Measurements from ENCODE around the gene SLC13A4.

SLC13A4 gene

DNA sequence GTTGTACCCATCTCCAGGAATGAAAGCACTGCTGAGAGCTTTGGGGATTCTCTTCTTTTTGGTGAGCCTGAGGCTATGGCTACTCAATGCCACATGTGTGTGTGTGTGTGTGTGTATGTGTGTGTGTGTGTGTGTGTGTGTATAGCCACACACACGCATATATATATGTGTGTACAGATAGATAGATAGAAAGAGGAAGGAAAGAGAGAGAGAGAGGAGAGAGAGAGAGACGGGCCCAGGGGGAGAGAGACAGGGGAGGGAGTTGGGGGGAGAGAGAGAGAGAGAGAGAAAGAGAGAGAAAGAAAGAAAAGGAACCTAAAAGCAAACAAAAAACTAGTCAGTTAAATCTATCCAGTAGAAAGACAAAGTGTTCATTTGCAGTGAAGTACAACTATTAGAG lies 8.3 kb downstream of the SLC13A4 start:
- H3K9me3 ChIP-seq (ENCODE audit: control insufficient read depth in 2 of 2, low read length in 2 of 2) = no peaks in the 10 kb centered on the region

DNA sequence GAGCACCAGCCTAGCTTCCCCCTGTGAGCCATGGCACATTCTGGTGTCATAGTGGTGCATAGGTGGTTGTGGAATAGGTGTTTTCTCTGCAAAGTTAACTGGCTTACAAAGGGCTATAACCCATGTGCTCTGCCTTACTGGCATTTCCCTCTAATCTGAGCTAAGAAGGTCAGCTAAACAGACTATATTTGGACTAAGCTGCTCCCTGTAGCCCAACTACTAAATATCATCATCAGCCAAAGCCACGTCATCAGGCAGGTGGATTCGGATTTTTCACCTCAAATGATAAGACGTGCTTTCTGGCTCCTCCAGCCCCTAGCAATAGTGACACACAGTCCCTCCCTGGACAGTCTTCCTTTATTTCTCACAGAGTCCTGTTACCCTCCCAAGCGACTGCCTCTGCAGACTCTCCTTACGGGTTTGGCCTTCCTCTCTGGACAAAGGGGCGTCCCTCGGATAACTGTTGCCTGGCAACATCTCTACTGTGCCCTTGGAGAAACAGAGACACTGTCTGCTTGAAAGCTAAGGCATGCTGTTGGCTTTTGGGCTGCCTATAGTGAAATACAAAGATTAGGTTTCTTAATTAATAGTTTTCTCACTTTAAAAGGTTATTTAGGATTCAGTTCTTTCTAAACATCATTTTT lies 9.1 kb downstream of the SLC13A4 start:
- H3K4me1 ChIP-seq (ENCODE audit: control insufficient read depth in 2 of 2, insufficient read depth in 2 of 2, low read length in 2 of 2) = no peaks in the 10 kb centered on the region
- H3K27ac ChIP-seq (ENCODE audit: low read depth in 2 of 2, low read length in 2 of 2) = no peak overlapping the region
- no peaks in the 10 kb centered on the region for H3K9me3 ChIP-seq (ENCODE audit: control insufficient read depth in 2 of 2, low read length in 2 of 2)
- H3K36me3 ChIP-seq (ENCODE audit: control insufficient read depth in 2 of 2, insufficient read depth in 2 of 2, low read length in 2 of 2) = no peaks in the 10 kb centered on the region
- no peak overlapping the region for H3K9ac ChIP-seq (ENCODE audit: low read depth in 1 of 2, low read length in 2 of 2)
- no peak overlapping the region for H3K4me3 ChIP-seq (ENCODE audit: low read length in 2 of 2)
- H3K27me3 ChIP-seq (ENCODE audit: control insufficient read depth in 2 of 2, insufficient read depth in 2 of 2, low read length in 2 of 2) = no peaks in the 10 kb centered on the region

More for the DNA sequence above, 8.3 kb downstream of the SLC13A4 start:
- Histone ChIP-seq H3K4me1 (ENCODE audit: control insufficient read depth in 2 of 2, insufficient read depth in 2 of 2, low read length in 2 of 2) (no peaks in the 10 kb centered on the region), H3K9ac (ENCODE audit: low read depth in 1 of 2, low read length in 2 of 2) (no peak overlapping the region), H3K36me3 (ENCODE audit: control insufficient read depth in 2 of 2, insufficient read depth in 2 of 2, low read length in 2 of 2) (no peaks in the 10 kb centered on the region), H3K27me3 (ENCODE audit: control insufficient read depth in 2 of 2, insufficient read depth in 2 of 2, low read length in 2 of 2) (no peaks in the 10 kb centered on the region), H3K27ac (ENCODE audit: low read depth in 2 of 2, low read length in 2 of 2) (no peak overlapping the region), H3K4me3 (ENCODE audit: low read length in 2 of 2) (no peak overlapping the region)

DNA sequence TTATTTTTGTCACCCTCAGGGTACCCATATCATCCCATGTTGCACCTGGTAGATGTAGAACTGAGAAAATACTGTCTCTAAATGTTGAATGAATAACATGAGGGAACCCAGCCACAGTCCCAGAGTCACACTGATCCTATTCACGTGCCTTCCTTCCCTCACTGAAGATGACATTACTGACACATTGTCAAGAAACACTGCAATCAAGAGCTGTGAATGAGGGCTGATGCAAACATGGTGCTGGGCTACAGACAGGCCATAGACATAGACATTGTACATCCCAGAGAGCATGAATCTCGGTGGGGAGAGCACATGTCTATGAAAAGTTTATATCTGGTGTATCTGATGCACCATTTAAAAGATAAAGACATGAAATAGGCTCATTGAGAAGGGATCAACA lies 9.8 kb downstream of the SLC13A4 start:
- Histone ChIP-seq H3K36me3 (ENCODE audit: control insufficient read depth in 2 of 2, insufficient read depth in 2 of 2, low read length in 2 of 2) (no peaks in the 10 kb centered on the region), H3K4me3 (ENCODE audit: low read length in 2 of 2) (no peak overlapping the region), H3K9ac (ENCODE audit: low read depth in 1 of 2, low read length in 2 of 2) (no peak overlapping the region), H3K9me3 (ENCODE audit: control insufficient read depth in 2 of 2, low read length in 2 of 2) (no peaks in the 10 kb centered on the region), H3K27me3 (ENCODE audit: control insufficient read depth in 2 of 2, insufficient read depth in 2 of 2, low read length in 2 of 2) (no peaks in the 10 kb centered on the region), H3K4me1 (ENCODE audit: control insufficient read depth in 2 of 2, insufficient read depth in 2 of 2, low read length in 2 of 2) (no peaks in the 10 kb centered on the region), H3K27ac (ENCODE audit: low read depth in 2 of 2, low read length in 2 of 2) (no peak overlapping the region)

DNA sequence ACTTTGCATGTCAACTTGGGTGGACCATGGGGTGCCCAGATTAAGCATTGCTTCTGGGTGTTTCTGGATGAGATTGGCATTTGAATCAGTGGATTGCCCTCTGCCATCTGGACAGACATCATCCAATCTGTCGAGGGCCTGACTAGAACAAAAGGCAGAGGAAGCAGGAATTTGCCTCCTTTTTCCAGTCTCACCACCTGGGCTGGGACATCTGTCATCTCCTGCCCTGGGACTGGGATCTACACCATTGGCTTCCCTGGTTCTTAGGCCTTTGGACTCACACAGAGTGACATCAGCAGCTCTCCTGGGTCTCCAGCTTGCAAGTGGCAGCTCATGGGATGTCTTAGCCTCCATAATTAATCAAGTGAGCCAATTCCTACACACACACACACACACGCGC lies 10.3 kb downstream of the SLC13A4 start:
- Histone ChIP-seq H3K9ac (ENCODE audit: low read depth in 1 of 2, low read length in 2 of 2) (no peak overlapping the region), H3K27me3 (ENCODE audit: control insufficient read depth in 2 of 2, insufficient read depth in 2 of 2, low read length in 2 of 2) (no peaks in the 10 kb centered on the region), H3K4me3 (ENCODE audit: low read length in 2 of 2) (no peak overlapping the region), H3K4me1 (ENCODE audit: control insufficient read depth in 2 of 2, insufficient read depth in 2 of 2, low read length in 2 of 2) (no peaks in the 10 kb centered on the region), H3K9me3 (ENCODE audit: control insufficient read depth in 2 of 2, low read length in 2 of 2) (no peaks in the 10 kb centered on the region), H3K36me3 (ENCODE audit: control insufficient read depth in 2 of 2, insufficient read depth in 2 of 2, low read length in 2 of 2) (no peaks in the 10 kb centered on the region), H3K27ac (ENCODE audit: low read depth in 2 of 2, low read length in 2 of 2) (no peak overlapping the region)

DNA sequence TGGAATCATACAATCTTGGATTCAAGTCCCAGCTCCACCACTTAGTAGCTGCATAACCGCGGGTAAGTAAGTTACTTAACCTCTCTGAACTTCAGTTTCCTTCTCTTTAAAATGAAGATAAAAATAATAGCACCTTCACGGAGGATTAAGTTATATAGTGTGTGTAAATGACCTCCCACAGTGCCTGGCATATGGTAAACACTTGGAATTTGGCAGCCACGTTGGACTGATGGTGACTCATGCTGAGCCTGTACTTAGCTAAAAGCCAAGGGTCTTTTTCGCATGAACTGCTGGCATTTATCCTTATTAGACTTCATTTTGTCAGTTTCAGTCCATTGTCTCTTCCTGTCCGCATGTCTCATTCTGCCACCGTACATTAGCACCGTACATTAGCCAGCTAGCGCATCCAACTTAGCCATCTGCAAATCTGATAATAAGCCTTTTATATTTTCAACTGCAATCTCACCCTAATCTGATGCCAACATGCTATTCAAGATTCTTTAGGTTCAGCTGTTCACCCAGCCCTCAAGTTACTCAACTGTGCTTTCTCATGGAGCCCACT lies 11.2 kb downstream of the SLC13A4 start:
- Histone ChIP-seq H3K4me1 (ENCODE audit: control insufficient read depth in 2 of 2, insufficient read depth in 2 of 2, low read length in 2 of 2) (no peaks in the 10 kb centered on the region), H3K4me3 (ENCODE audit: low read length in 2 of 2) (no peak overlapping the region), H3K27me3 (ENCODE audit: control insufficient read depth in 2 of 2, insufficient read depth in 2 of 2, low read length in 2 of 2) (no peaks in the 10 kb centered on the region), H3K36me3 (ENCODE audit: control insufficient read depth in 2 of 2, insufficient read depth in 2 of 2, low read length in 2 of 2) (no peaks in the 10 kb centered on the region), H3K9me3 (ENCODE audit: control insufficient read depth in 2 of 2, low read length in 2 of 2) (no peaks in the 10 kb centered on the region), H3K27ac (ENCODE audit: low read depth in 2 of 2, low read length in 2 of 2) (no peak overlapping the region), H3K9ac (ENCODE audit: low read depth in 1 of 2, low read length in 2 of 2) (no peak overlapping the region)

DNA sequence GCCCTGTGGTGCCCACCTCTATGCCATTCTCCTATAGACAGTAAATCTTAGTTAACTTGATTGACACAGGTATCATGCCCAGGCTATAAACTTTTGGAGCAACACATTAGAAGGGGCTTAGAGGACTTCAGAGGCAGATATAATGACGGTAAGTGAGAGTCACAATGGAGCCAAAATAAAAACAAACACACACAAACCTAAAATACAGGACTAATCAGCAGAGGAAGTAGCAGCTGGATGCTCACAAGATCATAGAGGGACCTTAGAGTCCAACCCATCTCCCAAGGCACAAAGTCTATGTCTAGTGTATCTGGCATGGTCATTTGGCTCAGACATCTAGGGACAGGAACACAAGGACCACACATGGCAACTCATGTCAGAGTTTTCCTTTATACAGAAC lies 12.3 kb downstream of the SLC13A4 start:
- no peaks in the 10 kb centered on the region for H3K9me3 ChIP-seq (ENCODE audit: control insufficient read depth in 2 of 2, low read length in 2 of 2)
- no peaks in the 10 kb centered on the region for H3K4me1 ChIP-seq (ENCODE audit: control insufficient read depth in 2 of 2, insufficient read depth in 2 of 2, low read length in 2 of 2)
- H3K27me3 ChIP-seq (ENCODE audit: control insufficient read depth in 2 of 2, insufficient read depth in 2 of 2, low read length in 2 of 2) = no peaks in the 10 kb centered on the region
- no peak overlapping the region for H3K9ac ChIP-seq (ENCODE audit: low read depth in 1 of 2, low read length in 2 of 2)
- H3K4me3 ChIP-seq (ENCODE audit: low read length in 2 of 2) = no peak overlapping the region
- H3K27ac ChIP-seq (ENCODE audit: low read depth in 2 of 2, low read length in 2 of 2) = no peak overlapping the region
- no peaks in the 10 kb centered on the region for H3K36me3 ChIP-seq (ENCODE audit: control insufficient read depth in 2 of 2, insufficient read depth in 2 of 2, low read length in 2 of 2)

DNA sequence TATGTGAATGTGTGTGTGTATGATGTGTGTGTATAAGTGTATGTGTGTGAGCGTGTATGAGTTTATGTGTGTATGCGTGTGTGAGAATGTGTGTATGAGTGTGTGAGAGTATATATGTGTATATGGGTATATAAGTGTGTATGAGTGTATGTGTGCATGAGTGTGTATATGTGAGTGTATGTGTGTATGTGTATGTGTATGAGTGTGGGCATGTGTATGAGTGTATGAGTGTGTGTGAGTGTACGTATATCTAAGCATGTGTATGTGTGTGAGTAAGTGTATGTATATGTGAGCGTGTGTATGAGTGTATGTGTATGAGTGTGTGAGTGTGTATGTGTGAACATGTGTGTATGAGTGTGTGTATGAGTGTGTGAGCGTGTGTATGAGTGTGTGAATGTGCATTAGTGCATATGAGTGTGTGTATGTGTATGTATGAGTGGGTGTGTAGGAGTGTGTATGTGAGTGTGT lies 12.9 kb downstream of the SLC13A4 start:
- Histone ChIP-seq H3K4me1 (ENCODE audit: control insufficient read depth in 2 of 2, insufficient read depth in 2 of 2, low read length in 2 of 2) (no peaks in the 10 kb centered on the region), H3K27me3 (ENCODE audit: control insufficient read depth in 2 of 2, insufficient read depth in 2 of 2, low read length in 2 of 2) (no peaks in the 10 kb centered on the region), H3K4me3 (ENCODE audit: low read length in 2 of 2) (no peak overlapping the region), H3K9me3 (ENCODE audit: control insufficient read depth in 2 of 2, low read length in 2 of 2) (no peaks in the 10 kb centered on the region), H3K27ac (ENCODE audit: low read depth in 2 of 2, low read length in 2 of 2) (no peak overlapping the region), H3K36me3 (ENCODE audit: control insufficient read depth in 2 of 2, insufficient read depth in 2 of 2, low read length in 2 of 2) (no peaks in the 10 kb centered on the region), H3K9ac (ENCODE audit: low read depth in 1 of 2, low read length in 2 of 2) (no peak overlapping the region)

DNA sequence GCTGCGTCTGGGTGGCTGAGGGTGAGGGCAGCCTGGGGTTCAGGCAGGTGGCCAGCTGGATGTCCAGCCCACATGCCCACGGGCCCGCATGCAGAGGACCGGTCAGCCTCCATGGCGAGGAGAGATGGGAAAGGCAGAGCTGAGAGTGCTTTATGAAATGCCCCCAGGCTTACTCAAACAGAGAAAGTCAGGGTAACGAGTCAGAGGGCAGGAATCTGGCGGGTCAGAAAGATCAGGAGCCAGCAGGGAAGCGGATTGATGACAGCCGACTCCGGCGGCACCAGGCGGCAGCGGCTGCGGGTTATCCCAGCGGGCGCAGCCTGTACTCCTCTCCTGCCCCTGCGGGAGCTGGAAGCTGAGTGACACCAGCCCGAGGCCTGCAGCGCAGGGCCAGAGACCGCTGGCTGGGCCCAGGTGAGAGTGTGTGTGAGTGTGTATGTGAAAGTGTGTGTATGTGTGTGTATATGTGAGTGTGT lies 13.4 kb downstream of the SLC13A4 start:
- Histone ChIP-seq H3K4me1 (ENCODE audit: control insufficient read depth in 2 of 2, insufficient read depth in 2 of 2, low read length in 2 of 2) (no peaks in the 10 kb centered on the region), H3K4me3 (ENCODE audit: low read length in 2 of 2) (no peak overlapping the region), H3K27ac (ENCODE audit: low read depth in 2 of 2, low read length in 2 of 2) (no peak overlapping the region), H3K27me3 (ENCODE audit: control insufficient read depth in 2 of 2, insufficient read depth in 2 of 2, low read length in 2 of 2) (no peaks in the 10 kb centered on the region), H3K9me3 (ENCODE audit: control insufficient read depth in 2 of 2, low read length in 2 of 2) (no peaks in the 10 kb centered on the region), H3K36me3 (ENCODE audit: control insufficient read depth in 2 of 2, insufficient read depth in 2 of 2, low read length in 2 of 2) (no peaks in the 10 kb centered on the region), H3K9ac (ENCODE audit: low read depth in 1 of 2, low read length in 2 of 2) (no peak overlapping the region)

DNA sequence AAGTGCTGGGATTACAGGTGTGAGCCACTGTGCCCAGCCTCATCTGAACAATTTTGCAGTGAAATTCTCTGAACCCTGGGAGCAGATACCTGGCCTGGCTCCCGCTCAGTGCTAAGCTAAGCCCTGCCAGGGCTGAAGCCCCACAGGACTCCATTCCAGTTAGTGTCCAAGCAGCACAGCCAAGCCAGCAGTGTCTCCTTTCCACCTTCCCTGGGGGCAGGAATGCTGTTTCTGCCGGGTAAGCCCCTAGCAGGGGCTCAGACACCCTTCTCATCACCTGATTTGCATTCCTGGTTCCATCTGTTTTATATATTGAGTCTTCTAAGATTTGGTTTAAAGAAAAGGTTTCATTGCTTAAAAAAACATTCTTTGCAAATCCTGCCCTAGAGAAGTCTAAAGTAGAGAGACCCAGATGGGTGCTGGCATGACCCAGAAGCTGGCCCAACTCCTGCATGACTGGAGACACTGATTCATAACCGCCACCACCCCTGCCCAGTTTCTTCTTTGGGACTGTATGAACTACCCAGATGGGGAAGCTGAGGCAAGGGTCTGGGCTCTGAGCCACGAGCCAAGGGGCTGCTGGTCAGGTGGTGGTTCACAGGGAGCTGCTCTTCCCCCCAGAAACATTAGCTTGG lies 14.0 kb downstream of the SLC13A4 start:
- Histone ChIP-seq H3K9me3 (ENCODE audit: control insufficient read depth in 2 of 2, low read length in 2 of 2) (no peaks in the 10 kb centered on the region), H3K36me3 (ENCODE audit: control insufficient read depth in 2 of 2, insufficient read depth in 2 of 2, low read length in 2 of 2) (no peaks in the 10 kb centered on the region), H3K27ac (ENCODE audit: low read depth in 2 of 2, low read length in 2 of 2) (no peak overlapping the region), H3K9ac (ENCODE audit: low read depth in 1 of 2, low read length in 2 of 2) (no peak overlapping the region), H3K4me3 (ENCODE audit: low read length in 2 of 2) (no peak overlapping the region), H3K4me1 (ENCODE audit: control insufficient read depth in 2 of 2, insufficient read depth in 2 of 2, low read length in 2 of 2) (no peaks in the 10 kb centered on the region), H3K27me3 (ENCODE audit: control insufficient read depth in 2 of 2, insufficient read depth in 2 of 2, low read length in 2 of 2) (no peaks in the 10 kb centered on the region)

DNA sequence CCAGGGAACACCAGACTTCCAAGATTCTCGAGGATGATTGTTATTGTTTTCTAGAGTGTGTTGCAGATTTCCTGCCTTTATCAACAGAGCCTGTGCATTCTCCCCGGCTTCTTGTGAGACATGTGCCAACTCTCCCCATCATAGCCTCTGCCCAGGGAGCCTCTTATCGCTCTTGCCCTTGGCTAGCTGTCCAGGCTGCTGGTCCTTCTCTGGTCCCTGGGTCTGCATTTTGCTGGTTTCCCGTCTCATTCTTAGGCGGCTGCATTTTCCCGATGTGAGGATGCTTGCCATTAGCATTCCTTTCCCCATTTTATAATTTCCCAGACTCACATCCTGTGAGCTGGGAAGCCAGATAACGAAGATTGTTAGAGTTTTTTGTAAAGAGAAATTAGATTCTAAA lies 15.2 kb downstream of the SLC13A4 start:
- Histone ChIP-seq H3K27me3 (ENCODE audit: control insufficient read depth in 2 of 2, insufficient read depth in 2 of 2, low read length in 2 of 2) (no peaks in the 10 kb centered on the region), H3K9me3 (ENCODE audit: control insufficient read depth in 2 of 2, low read length in 2 of 2) (no peaks in the 10 kb centered on the region), H3K27ac (ENCODE audit: low read depth in 2 of 2, low read length in 2 of 2) (no peak overlapping the region), H3K36me3 (ENCODE audit: control insufficient read depth in 2 of 2, insufficient read depth in 2 of 2, low read length in 2 of 2) (no peaks in the 10 kb centered on the region), H3K4me1 (ENCODE audit: control insufficient read depth in 2 of 2, insufficient read depth in 2 of 2, low read length in 2 of 2) (no peaks in the 10 kb centered on the region), H3K9ac (ENCODE audit: low read depth in 1 of 2, low read length in 2 of 2) (no peak overlapping the region), H3K4me3 (ENCODE audit: low read length in 2 of 2) (no peak overlapping the region)

Measured in mucosa of rectum (tissue), 2 donors.